Neural crest cell (in vitro differentiated cells): ENCODE data around the gene CIAO3. TPM values are rescaled to one million over a fixed set of nuclear protein-coding genes. Genes with fewer than 3 reads are reported as not detected.

Source experiments
- DNase-seq: peaks from one replicate; pipeline ENCODE4 v3.0.0; 2021; ENCODE audit warnings: low read depth, mixed read lengths, low spot score
- H3K27ac Mint-ChIP-seq: one replicate; pipeline ENCODE4 v1.8.0; 2021; ENCODE audit warnings: mild to moderate bottlenecking, mixed read lengths; ENCODE audit not compliant: unreplicated experiment
- H3K27me3 Mint-ChIP-seq: 2 replicates; pipeline ENCODE4 v1.8.0; 2021; ENCODE audit warnings: low read depth, mild to moderate bottlenecking, mixed read lengths
- H3K36me3 Mint-ChIP-seq: 2 replicates; pipeline ENCODE4 v1.8.0; 2021; ENCODE audit warnings: low read depth, mild to moderate bottlenecking, mixed read lengths
- H3K4me1 Mint-ChIP-seq: 2 replicates; pipeline ENCODE4 v1.8.0; 2021; ENCODE audit warnings: mixed read lengths
- H3K4me3 Mint-ChIP-seq: one replicate; pipeline ENCODE4 v1.8.0; 2021; ENCODE audit warnings: mild to moderate bottlenecking, mixed read lengths
- H3K9me3 Mint-ChIP-seq: 2 replicates; pipeline ENCODE4 v1.8.0; 2021; ENCODE audit warnings: mixed read lengths
- total RNA-seq: library from RNA; stranded (reverse); gene quantifications from 2 replicates; pipeline ENCODE4 v1.2.1, GENCODE V29; 2021
- TF ChIP-seq, protein P1 (sequence below): fragments of 200-600 bp; sonication (generic); conservative IDR thresholded peaks from 2 replicates; pipeline ENCODE4 v1.5.0; 2021; ENCODE audit warnings: antibody characterized with exemption, mild to moderate bottlenecking

The CIAO3 gene
- total RNA-seq, 1 donor from 2014 or later = 45.9 TPM

DNA sequence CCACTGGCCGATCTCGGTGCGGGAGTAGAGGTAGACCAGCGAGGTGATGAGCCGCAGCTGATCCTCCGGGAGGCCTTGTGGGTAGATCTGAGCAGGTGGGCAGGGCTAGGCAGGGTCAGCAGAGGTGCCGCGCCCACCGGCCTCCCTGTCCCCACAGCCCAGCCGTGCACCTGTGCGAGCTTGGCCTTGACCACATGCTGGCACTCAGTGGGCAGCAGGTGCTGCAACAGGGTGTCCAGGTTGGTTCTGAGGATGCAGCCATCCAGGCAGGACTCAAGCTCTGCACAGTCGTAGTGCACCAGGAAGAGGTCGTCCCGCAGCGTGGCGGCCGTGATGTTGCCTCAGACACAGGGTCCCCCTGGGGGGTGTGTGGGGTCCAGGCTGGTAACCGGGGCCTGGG is 32.2 kb upstream of the CIAO3 start:
- no peak overlapping the region for H3K4me3 Mint-ChIP-seq
- no peaks in the 10 kb centered on the region for H3K36me3 Mint-ChIP-seq
- TF ChIP-seq, protein P1, sequence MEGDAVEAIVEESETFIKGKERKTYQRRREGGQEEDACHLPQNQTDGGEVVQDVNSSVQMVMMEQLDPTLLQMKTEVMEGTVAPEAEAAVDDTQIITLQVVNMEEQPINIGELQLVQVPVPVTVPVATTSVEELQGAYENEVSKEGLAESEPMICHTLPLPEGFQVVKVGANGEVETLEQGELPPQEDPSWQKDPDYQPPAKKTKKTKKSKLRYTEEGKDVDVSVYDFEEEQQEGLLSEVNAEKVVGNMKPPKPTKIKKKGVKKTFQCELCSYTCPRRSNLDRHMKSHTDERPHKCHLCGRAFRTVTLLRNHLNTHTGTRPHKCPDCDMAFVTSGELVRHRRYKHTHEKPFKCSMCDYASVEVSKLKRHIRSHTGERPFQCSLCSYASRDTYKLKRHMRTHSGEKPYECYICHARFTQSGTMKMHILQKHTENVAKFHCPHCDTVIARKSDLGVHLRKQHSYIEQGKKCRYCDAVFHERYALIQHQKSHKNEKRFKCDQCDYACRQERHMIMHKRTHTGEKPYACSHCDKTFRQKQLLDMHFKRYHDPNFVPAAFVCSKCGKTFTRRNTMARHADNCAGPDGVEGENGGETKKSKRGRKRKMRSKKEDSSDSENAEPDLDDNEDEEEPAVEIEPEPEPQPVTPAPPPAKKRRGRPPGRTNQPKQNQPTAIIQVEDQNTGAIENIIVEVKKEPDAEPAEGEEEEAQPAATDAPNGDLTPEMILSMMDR = no peak
- no peak overlapping the region for H3K27ac Mint-ChIP-seq
- DNase-seq = no peak
- no peaks in the 10 kb centered on the region for H3K27me3 Mint-ChIP-seq
- H3K4me1 Mint-ChIP-seq = no peaks in the 10 kb centered on the region
- H3K9me3 Mint-ChIP-seq = no peaks in the 10 kb centered on the region

DNA sequence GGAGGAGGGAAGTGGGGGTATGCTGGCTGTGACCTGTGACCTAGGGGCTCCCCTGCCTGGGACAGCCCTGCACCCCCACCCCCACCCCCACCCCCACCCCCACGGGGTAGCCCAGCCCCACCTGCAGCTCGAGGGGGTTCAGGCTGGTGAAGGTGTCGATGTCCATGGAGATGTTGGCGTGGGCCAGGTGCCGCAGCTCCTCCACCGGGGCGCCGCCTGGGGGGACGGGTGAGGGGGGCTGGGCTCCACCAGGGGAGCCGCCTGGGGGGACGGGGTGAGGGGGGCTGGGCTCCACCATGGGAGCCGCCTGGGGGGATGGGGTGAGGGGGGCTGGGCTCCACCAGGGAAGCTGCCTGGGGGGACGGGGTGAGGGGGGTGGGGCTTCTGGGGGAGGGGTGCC is 29.6 kb upstream of the CIAO3 start:
- no peaks in the 10 kb centered on the region for H3K9me3 Mint-ChIP-seq
- H3K36me3 Mint-ChIP-seq = no peaks in the 10 kb centered on the region
- DNase-seq = no peak
- TF ChIP-seq, protein P1 = no peak
- no peak overlapping the region for H3K4me3 Mint-ChIP-seq
- no peak overlapping the region for H3K27ac Mint-ChIP-seq
- H3K27me3 Mint-ChIP-seq = no peaks in the 10 kb centered on the region
- H3K4me1 Mint-ChIP-seq = no peaks in the 10 kb centered on the region

DNA sequence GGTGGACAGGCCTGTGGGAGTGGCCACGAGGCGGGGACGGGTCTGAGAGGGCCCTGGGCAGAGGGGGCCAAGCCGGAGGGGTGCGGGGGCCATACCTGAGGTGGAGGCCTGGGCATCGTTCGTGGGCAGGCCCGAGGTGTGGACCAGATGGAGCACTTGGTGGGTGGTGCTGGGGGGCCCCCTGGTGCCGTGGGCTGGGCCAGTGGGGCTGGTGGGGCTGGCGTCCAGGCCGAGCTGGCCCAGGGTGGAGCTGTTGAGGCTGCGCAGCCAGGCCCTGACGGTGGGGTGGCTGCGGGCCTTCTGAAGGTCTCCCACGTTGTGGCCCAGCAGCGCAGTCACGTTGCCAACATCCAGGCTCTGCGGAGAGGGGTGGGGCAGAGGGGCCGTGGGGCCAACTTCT is 29.1 kb upstream of the CIAO3 start:
- no peaks in the 10 kb centered on the region for H3K9me3 Mint-ChIP-seq

DNA sequence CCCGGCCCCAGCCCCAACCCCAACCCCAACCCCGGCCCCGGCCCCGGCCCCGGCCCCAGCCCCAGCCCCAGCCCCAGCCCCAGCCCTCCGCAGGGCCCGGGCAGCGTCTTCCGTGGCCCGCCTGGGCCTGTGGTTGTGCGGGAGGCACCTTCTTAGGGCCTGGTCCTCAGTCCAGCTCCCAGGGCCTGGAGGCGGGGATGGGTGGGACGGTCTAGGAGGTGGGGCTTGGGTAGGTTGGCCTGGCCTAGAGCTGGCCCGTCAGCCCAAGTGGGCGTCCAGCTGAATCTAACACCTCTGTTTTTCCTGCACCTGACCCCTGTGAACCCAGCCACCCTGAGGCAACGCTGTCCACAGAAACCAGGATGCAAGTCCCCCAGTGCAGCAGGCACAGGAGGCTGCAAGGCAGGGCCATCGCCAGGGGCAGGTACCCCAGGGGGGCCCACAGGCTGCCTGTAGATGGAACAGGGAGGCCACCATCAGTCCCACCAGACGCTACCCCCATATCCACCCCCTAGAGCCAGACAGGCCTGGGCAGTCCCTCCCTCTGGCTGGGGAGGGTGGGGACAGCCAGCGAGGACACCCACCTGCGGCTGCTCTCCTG is 28.5 kb upstream of the CIAO3 start:
- Mint-ChIP-seq H3K27ac (no peak overlapping the region), H3K4me3 (no peak overlapping the region), H3K9me3 (no peaks in the 10 kb centered on the region), H3K4me1 (no peaks in the 10 kb centered on the region), H3K36me3 (no peaks in the 10 kb centered on the region), H3K27me3 (no peaks in the 10 kb centered on the region)
- no peak for DNase-seq
- TF ChIP-seq, protein P1 = no peak

More for the DNA sequence above, 29.1 kb upstream of the CIAO3 start:
- no peaks in the 10 kb centered on the region for H3K27me3 Mint-ChIP-seq
- H3K27ac Mint-ChIP-seq = no peak overlapping the region
- no peaks in the 10 kb centered on the region for H3K36me3 Mint-ChIP-seq
- DNase-seq = no peak
- no peak overlapping the region for H3K4me3 Mint-ChIP-seq
- TF ChIP-seq, protein P1 = no peak
- H3K4me1 Mint-ChIP-seq = no peaks in the 10 kb centered on the region

DNA sequence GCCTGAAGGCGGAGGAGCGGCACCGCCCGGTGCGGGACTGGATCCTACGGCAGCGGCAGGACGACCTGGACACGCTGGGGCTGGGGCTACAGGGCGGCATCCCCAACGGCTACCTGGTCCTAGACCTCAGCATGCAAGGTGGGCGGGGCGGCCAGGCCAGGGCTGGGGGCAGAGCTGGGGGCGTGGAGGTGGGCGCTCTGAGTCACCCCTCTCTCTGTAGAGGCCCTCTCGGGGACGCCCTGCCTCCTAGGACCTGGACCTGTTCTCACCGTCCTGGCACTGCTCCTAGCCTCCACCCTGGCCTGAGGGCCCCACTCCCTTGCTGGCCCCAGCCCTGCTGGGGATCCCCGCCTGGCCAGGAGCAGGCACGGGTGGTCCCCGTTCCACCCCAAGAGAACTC is 27.6 kb upstream of the CIAO3 start:
- Mint-ChIP-seq H3K4me3 (no peak overlapping the region), H3K36me3 (no peaks in the 10 kb centered on the region), H3K9me3 (no peaks in the 10 kb centered on the region), H3K4me1 (no peaks in the 10 kb centered on the region), H3K27me3 (no peaks in the 10 kb centered on the region), H3K27ac (no peak overlapping the region)
- TF ChIP-seq, protein P1 = no peak
- DNase-seq = no peak
